ENCODE data around the gene TSHR. TPM values are rescaled to one million over a fixed set of nuclear protein-coding genes. Genes with fewer than 3 reads are reported as not detected.
"Not testable (repeated sequence)": the region's sequence is repeated elsewhere in the genome, so short reads cannot be mapped to it uniquely, and the experiment has no call there.

Gene TSHR
- not detected for total RNA-seq
- not detected for polyA plus RNA-seq

DNA sequence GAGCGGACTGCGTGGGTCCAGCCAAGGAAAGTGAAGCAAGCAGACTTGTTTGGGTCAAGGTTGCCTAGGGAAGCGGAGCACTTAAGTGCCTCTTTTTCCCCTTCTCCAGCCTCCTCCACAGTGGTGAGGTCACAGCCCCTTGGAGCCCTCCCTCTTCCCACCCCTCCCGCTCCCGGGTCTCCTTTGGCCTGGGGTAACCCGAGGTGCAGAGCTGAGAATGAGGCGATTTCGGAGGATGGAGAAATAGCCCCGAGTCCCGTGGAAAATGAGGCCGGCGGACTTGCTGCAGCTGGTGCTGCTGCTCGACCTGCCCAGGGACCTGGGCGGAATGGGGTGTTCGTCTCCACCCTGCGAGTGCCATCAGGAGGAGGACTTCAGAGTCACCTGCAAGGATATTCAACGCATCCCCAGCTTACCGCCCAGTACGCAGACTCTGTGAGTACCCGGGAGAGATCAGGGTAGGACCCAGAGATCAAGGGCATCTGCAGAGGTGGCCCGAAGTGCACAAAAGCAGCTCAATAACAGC is at the start of gene TSHR:
Gene TSHR, plus strand, starts transcription at position 206 of the 526 bp plus-strand sequence. Its CDS starts 60 bp downstream, at position 266.
- peaks cover 41 to 58% (median 55%) of the 10 kb centered on the region in 3 donors for H3K4me1 Mint-ChIP-seq
- Histone ChIP-seq H3K4me1 (ENCODE audit: insufficient read depth, low read length) (peaks cover 19% of the 10 kb centered on the region), H3K4me3 (ENCODE audit: low read length) (peak within 1 kb of the TSS; percentile 80), H3K36me3 (ENCODE audit: insufficient read depth, low read length) (no peaks in the 10 kb centered on the region), H3K27ac (ENCODE audit: low read depth, low read length) (no peak within 1 kb of the TSS), H3K27me3 (ENCODE audit: insufficient read depth, low read length, poor library complexity, severe bottlenecking) (no peaks in the 10 kb centered on the region), H3K9me3 (ENCODE audit: low read length) (no peaks in the 10 kb centered on the region)
- peak within 1 kb of the TSS; percentile 84 to 93 (median 87) for H3K4me3 Mint-ChIP-seq
- CTCF ChIA-PET, result interaction anchor here (0.6 to 10.0 kb wide), 9 partner anchors 13 to 215 kb away, joined by 3 to 152 read pairs (median 6); no protein-coding TSS in a partner anchor
- peak in 1 of 5 donors; percentile 49 for DNase-seq
- H3K36me3 Mint-ChIP-seq, result peaks cover 0 to 3% (median 0%) of the 10 kb centered on the region in 3 donors
- H3K27ac Mint-ChIP-seq, result peak within 1 kb of the TSS in 5 of 8 donors; percentile 35 to 85 (median 76)
- POLR2A ChIA-PET, result interaction anchor here (0.7 kb wide), 1 partner anchor 265 kb away, joined by 10 read pairs; the partner anchor contains the start of gene GTF2A1
- no peaks in the 10 kb centered on the region for H3K9me3 Mint-ChIP-seq
- H3K27me3 Mint-ChIP-seq, result peaks cover 0 to 2% of the 10 kb centered on the region in 2 donors

DNA sequence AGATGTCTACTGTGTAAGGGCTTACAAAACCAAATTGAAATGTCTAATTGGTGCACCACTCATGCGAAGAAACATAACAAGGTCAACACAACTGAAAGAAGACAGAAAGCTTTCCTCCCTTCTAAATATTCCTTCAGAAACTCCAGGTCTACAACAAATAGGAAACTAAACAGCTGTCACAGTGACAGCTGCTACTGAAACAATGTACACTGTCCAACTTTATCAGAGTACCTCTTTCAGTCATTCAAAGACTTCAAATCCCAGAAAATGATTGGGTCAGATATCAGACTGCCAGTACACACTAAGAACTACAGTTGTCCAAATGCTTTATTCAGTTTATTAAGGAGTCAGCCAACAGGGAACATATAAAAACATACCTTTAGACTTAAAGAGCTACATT is 49.1 kb upstream of the TSHR start:
- ChIA-PET POLR2A (no interaction called here), CTCF (no interaction called here)
- H3K9me3 Mint-ChIP-seq, result no peaks in the 10 kb centered on the region
- no peaks in the 10 kb centered on the region for H3K4me1 ChIP-seq (ENCODE audit: insufficient read depth, low read length)
- no peak for DNase-seq
- H3K36me3 Mint-ChIP-seq, result peaks cover 13 to 29% (median 28%) of the 10 kb centered on the region in 3 donors
- H3K4me3 ChIP-seq (ENCODE audit: low read length), result no peak overlapping the region
- H3K4me1 Mint-ChIP-seq, result peaks cover 0 to 9% (median 5%) of the 10 kb centered on the region in 3 donors
- H3K36me3 ChIP-seq (ENCODE audit: insufficient read depth, low read length), result no peaks in the 10 kb centered on the region
- H3K4me3 Mint-ChIP-seq, result no peak overlapping the region
- H3K27me3 ChIP-seq (ENCODE audit: insufficient read depth, low read length, poor library complexity, severe bottlenecking), result no peaks in the 10 kb centered on the region
- H3K27ac Mint-ChIP-seq, result peak overlapping the region in 2 of 8 donors; percentile 23 to 25
- no peaks in the 10 kb centered on the region for H3K9me3 ChIP-seq (ENCODE audit: low read length)
- H3K27ac ChIP-seq (ENCODE audit: low read depth, low read length), result no peak overlapping the region
- H3K27me3 Mint-ChIP-seq, result no peaks in the 10 kb centered on the region

- Mint-ChIP-seq H3K27me3 (no peaks in the 10 kb centered on the region), H3K4me3 (no peak overlapping the region), H3K36me3 (peaks cover 13 to 30% (median 26%) of the 10 kb centered on the region in 3 donors), H3K27ac (no peak overlapping the region), H3K4me1 (peaks cover 0 to 9% (median 5%) of the 10 kb centered on the region in 3 donors), H3K9me3 (no peaks in the 10 kb centered on the region)
- H3K36me3 ChIP-seq (ENCODE audit: insufficient read depth, low read length), result no peaks in the 10 kb centered on the region
- ChIA-PET POLR2A (no interaction called here), CTCF (no interaction called here)
- H3K27ac ChIP-seq (ENCODE audit: low read depth, low read length), result no peak overlapping the region
- H3K4me3 ChIP-seq (ENCODE audit: low read length), result no peak overlapping the region
- H3K27me3 ChIP-seq (ENCODE audit: insufficient read depth, low read length, poor library complexity, severe bottlenecking), result no peaks in the 10 kb centered on the region
- no peaks in the 10 kb centered on the region for H3K9me3 ChIP-seq (ENCODE audit: low read length)
- DNase-seq, result no peak
- no peaks in the 10 kb centered on the region for H3K4me1 ChIP-seq (ENCODE audit: insufficient read depth, low read length)
Measured at GRCh38 chr14:80906946-80907345, 48.5 kb upstream of the TSHR start.

DNA sequence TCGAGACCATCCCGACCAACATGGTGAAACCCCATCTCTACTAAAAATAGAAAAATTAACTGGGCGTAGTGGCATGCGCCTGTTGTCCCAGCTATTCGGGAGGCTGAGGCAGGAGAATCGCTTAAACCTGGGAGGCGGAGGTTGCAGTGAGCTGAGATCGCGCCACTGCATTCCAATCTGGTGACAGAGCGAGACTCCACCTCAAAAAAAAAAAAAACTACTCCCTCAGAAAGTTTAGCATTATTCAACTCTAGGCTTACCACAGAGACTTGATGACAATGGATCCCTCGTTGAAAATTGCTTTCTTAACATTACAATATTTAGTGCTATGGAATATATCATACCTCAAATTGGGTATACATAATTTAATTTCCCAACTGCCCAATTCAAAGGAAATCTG is 43.4 kb upstream of the TSHR start:
- H3K4me1 Mint-ChIP-seq; H3K27ac ChIP-seq (ENCODE audit: low read depth, low read length); H3K4me3 Mint-ChIP-seq; H3K27ac Mint-ChIP-seq; POLR2A ChIA-PET; H3K4me1 ChIP-seq (ENCODE audit: insufficient read depth, low read length); H3K9me3 ChIP-seq (ENCODE audit: low read length); H3K4me3 ChIP-seq (ENCODE audit: low read length); H3K27me3 ChIP-seq (ENCODE audit: insufficient read depth, low read length, poor library complexity, severe bottlenecking); H3K36me3 ChIP-seq (ENCODE audit: insufficient read depth, low read length); CTCF ChIA-PET; H3K9me3 Mint-ChIP-seq; DNase-seq; H3K27me3 Mint-ChIP-seq: not testable (repeated sequence)
- H3K36me3 Mint-ChIP-seq, result peaks cover 18 to 36% (median 24%) of the 10 kb centered on the region in 3 donors

DNA sequence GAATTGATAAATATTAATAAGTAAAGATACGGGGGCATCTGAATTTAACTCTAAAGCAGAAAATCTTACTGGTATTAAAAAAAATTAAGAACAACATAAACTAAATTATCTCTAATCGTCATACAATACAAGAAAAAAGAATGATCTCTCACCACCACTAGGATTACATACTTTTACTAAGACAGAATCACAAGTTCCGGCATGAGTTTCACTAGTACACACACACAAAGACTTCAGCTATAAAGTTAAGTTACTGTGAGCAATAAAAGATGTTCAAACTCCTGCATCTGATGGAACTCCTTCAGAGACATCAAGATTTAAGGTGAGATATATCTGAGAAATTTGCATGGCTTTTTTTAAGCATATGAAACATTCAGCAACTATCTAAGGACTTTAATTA is 35.8 kb upstream of the TSHR start:
- ChIA-PET CTCF (no interaction called here), POLR2A (no interaction called here)
- no peaks in the 10 kb centered on the region for H3K27me3 ChIP-seq (ENCODE audit: insufficient read depth, low read length, poor library complexity, severe bottlenecking)
- no peaks in the 10 kb centered on the region for H3K9me3 Mint-ChIP-seq
- peaks cover 0 to 17% (median 6%) of the 10 kb centered on the region in 3 donors for H3K4me1 Mint-ChIP-seq
- H3K4me3 Mint-ChIP-seq, result no peak overlapping the region
- no peaks in the 10 kb centered on the region for H3K4me1 ChIP-seq (ENCODE audit: insufficient read depth, low read length)
- H3K27me3 Mint-ChIP-seq, result no peaks in the 10 kb centered on the region
- H3K27ac ChIP-seq (ENCODE audit: low read depth, low read length), result no peak overlapping the region
- H3K36me3 ChIP-seq (ENCODE audit: insufficient read depth, low read length), result no peaks in the 10 kb centered on the region
- no peak overlapping the region for H3K27ac Mint-ChIP-seq
- DNase-seq, result no peak
- peaks cover 19 to 24% (median 19%) of the 10 kb centered on the region in 3 donors for H3K36me3 Mint-ChIP-seq
- H3K4me3 ChIP-seq (ENCODE audit: low read length), result no peak overlapping the region
- no peaks in the 10 kb centered on the region for H3K9me3 ChIP-seq (ENCODE audit: low read length)

DNA sequence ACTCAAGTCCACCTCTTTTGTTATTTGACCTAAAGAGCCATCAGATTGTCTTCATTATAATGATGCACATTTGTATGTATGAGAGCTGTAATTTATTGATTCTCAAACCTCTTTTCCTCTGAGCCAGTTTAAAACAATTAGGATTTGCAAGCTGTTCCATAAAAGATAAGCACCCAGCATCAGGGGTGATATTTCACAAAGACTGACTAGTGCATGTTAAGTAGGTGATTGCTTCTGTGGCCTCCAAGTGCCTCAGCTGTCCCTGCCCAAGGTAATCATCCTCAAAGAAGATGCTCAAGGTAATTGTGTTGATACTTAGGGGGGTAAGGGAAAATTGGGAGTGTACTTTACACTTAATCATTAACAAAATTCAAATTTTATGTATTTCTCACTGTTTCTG is 32.1 kb upstream of the TSHR start:
- CTCF ChIA-PET, result no interaction called here
- H3K27ac Mint-ChIP-seq, result peak overlapping the region in 1 of 8 donors; percentile 14

GRCh38 chr14:80924365-80925103 is 30.9 kb upstream of the TSHR start:
- POLR2A ChIA-PET, result interaction anchor here (0.8 kb wide), 1 partner anchor 9 kb away, joined by 3 read pairs; no protein-coding TSS in a partner anchor

More for the DNA sequence above, 32.1 kb upstream of the TSHR start:
- Mint-ChIP-seq H3K27me3 (no peaks in the 10 kb centered on the region), H3K9me3 (no peaks in the 10 kb centered on the region), H3K4me1 (peaks cover 8 to 32% (median 17%) of the 10 kb centered on the region in 3 donors), H3K4me3 (no peak overlapping the region), H3K36me3 (peaks cover 7 to 18% (median 11%) of the 10 kb centered on the region in 3 donors)
- H3K27ac ChIP-seq (ENCODE audit: low read depth, low read length), result no peak overlapping the region
- DNase-seq, result no peak
- POLR2A ChIA-PET, result no interaction called here
- H3K36me3 ChIP-seq (ENCODE audit: insufficient read depth, low read length), result no peaks in the 10 kb centered on the region
- no peak overlapping the region for H3K4me3 ChIP-seq (ENCODE audit: low read length)
- H3K9me3 ChIP-seq (ENCODE audit: low read length), result no peaks in the 10 kb centered on the region
- no peaks in the 10 kb centered on the region for H3K27me3 ChIP-seq (ENCODE audit: insufficient read depth, low read length, poor library complexity, severe bottlenecking)
- H3K4me1 ChIP-seq (ENCODE audit: insufficient read depth, low read length), result no peaks in the 10 kb centered on the region

GRCh38 chr14:80926397-80927082 is 28.9 kb upstream of the TSHR start:
- Histone ChIP-seq H3K4me3 (ENCODE audit: low read length) (no peak overlapping the region), H3K4me1 (ENCODE audit: insufficient read depth, low read length) (peaks cover 20% of the 10 kb centered on the region), H3K36me3 (ENCODE audit: insufficient read depth, low read length) (no peaks in the 10 kb centered on the region), H3K27me3 (ENCODE audit: insufficient read depth, low read length, poor library complexity, severe bottlenecking) (no peaks in the 10 kb centered on the region), H3K9me3 (ENCODE audit: low read length) (no peaks in the 10 kb centered on the region), H3K27ac (ENCODE audit: low read depth, low read length) (no peak overlapping the region)
- H3K27ac Mint-ChIP-seq, result peak overlapping the region in 1 of 8 donors; percentile 60
- POLR2A ChIA-PET, result no interaction called here
- CTCF ChIA-PET, result no interaction called here
- H3K27me3 Mint-ChIP-seq, result no peaks in the 10 kb centered on the region
- no peak overlapping the region for H3K4me3 Mint-ChIP-seq
- DNase-seq, result no peak
- peaks cover 7 to 18% (median 12%) of the 10 kb centered on the region in 3 donors for H3K36me3 Mint-ChIP-seq
- no peaks in the 10 kb centered on the region for H3K9me3 Mint-ChIP-seq
- H3K4me1 Mint-ChIP-seq, result peaks cover 35 to 64% (median 47%) of the 10 kb centered on the region in 3 donors

More at GRCh38 chr14:80924365-80925103, 30.9 kb upstream of the TSHR start:
- Histone ChIP-seq H3K27me3 (ENCODE audit: insufficient read depth, low read length, poor library complexity, severe bottlenecking) (no peaks in the 10 kb centered on the region), H3K9me3 (ENCODE audit: low read length) (no peaks in the 10 kb centered on the region), H3K36me3 (ENCODE audit: insufficient read depth, low read length) (no peaks in the 10 kb centered on the region), H3K27ac (ENCODE audit: low read depth, low read length) (no peak overlapping the region), H3K4me1 (ENCODE audit: insufficient read depth, low read length) (peaks cover under 1% of the 10 kb centered on the region), H3K4me3 (ENCODE audit: low read length) (no peak overlapping the region)
- H3K4me1 Mint-ChIP-seq, result peaks cover 15 to 44% (median 27%) of the 10 kb centered on the region in 3 donors
- CTCF ChIA-PET, result no interaction called here
- no peak for DNase-seq
- H3K36me3 Mint-ChIP-seq, result peaks cover 7 to 18% (median 12%) of the 10 kb centered on the region in 3 donors
- H3K27me3 Mint-ChIP-seq, result no peaks in the 10 kb centered on the region
- H3K27ac Mint-ChIP-seq, result peak overlapping the region in 2 of 8 donors; percentile 14 to 63
- H3K9me3 Mint-ChIP-seq, result no peaks in the 10 kb centered on the region
- no peak overlapping the region for H3K4me3 Mint-ChIP-seq

Data from CD8-positive, alpha-beta memory T cell (primary cell).